ENCODE results near the gene GPN2. TPM values are rescaled to one million over a fixed set of nuclear protein-coding genes. Genes with fewer than 3 reads are reported as not detected.

Gene GPN2
- total and polyA plus RNA-seq, 9 of the 15 experiments (the other 6 are each of a cell fraction or from before 2014, with no cell fraction given), result 9.9 to 58.8 (median 20.4) TPM

- no peak for TF ChIP-seq CHD7 (IDR thresholded peaks at IDR 0.05; ENCODE audit: low read depth, low read length)
- TF ChIP-seq ZNF197 (CRISPR knock-in tag; IDR thresholded peaks at IDR 0.05; ENCODE audit: low read depth), result no peak
- TF ChIP-seq ZNF224 (CRISPR knock-in tag; IDR thresholded peaks at IDR 0.05), result no peak
- peak; percentile 63; the same call in 1 of the 2 replicates for TF ChIP-seq NFIC (IDR thresholded peaks at IDR 0.05)
- peak; percentile 64 for TF ChIP-seq TBP (optimal IDR thresholded peaks at IDR 0.05; ENCODE audit: low read depth, low read length)
- TF ChIP-seq CBX2 (IDR thresholded peaks at IDR 0.05; ENCODE audit: insufficient read depth, low read length, poor library complexity, severe bottlenecking), result no peak
- TF ChIP-seq, protein P1, sequence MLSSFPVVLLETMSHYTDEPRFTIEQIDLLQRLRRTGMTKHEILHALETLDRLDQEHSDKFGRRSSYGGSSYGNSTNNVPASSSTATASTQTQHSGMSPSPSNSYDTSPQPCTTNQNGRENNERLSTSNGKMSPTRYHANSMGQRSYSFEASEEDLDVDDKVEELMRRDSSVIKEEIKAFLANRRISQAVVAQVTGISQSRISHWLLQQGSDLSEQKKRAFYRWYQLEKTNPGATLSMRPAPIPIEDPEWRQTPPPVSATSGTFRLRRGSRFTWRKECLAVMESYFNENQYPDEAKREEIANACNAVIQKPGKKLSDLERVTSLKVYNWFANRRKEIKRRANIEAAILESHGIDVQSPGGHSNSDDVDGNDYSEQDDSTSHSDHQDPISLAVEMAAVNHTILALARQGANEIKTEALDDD (IDR thresholded peaks at IDR 0.05), result peak; percentile 76; the same call in 1 of the 2 replicates
- TF ChIP-seq UBTF (IDR thresholded peaks at IDR 0.05; ENCODE audit: borderline replicate concordance in 1 of 2, low read depth in 2 of 2, low read length in 2 of 2), result peak in 1 of 2 experiments; percentile 72; a peak in 1 of 4 replicates
- peak; percentile 47; the same call in 1 of the 2 replicates for TF ChIP-seq SOX6 (IDR thresholded peaks at IDR 0.05)
- no peak for TF ChIP-seq OTX1 (CRISPR knock-in tag; IDR thresholded peaks at IDR 0.05)
- TF ChIP-seq ZBTB7A (IDR thresholded peaks at IDR 0.05; ENCODE audit: borderline replicate concordance, control insufficient read depth, low read depth, low read length), result peak; percentile 65; the same call in 1 of the 2 replicates
- TF ChIP-seq TSC22D4 (tag; IDR thresholded peaks at IDR 0.05), result no peak
Measured at GRCh38 chr1:26913754-26914619, 23.9 kb upstream of the GPN2 start, which contains the start of gene NR0B2 (continued).

Measured in K562 (cell line).